Spinal cord (tissue), 10 donors: ENCODE measurements around the gene PELI2. TPM values are rescaled to one million over a fixed set of nuclear protein-coding genes. Genes with fewer than 3 reads are reported as not detected.

ENCODE experiments used
- DNase-seq, 6 donors: peaks; one replicate each; pipeline versions ENCODE4 v3.0.0 to v3.0.0-alpha.2; 2013 to 2015; ENCODE audit warnings: low spot score in 6 of 6, low read depth in 4 of 6
- H3K27ac ChIP-seq: one replicate; pipeline ENCODE4 v1.5.1; 2013; ENCODE audit warnings: low read depth, low read length, control low read depth
- H3K27me3 ChIP-seq: one replicate; pipeline ENCODE4 v1.6.1; 2013; ENCODE audit warnings: low read length; ENCODE audit not compliant: control insufficient read depth, insufficient read depth
- H3K36me3 ChIP-seq: one replicate; pipeline ENCODE4 v1.6.1; 2013; ENCODE audit warnings: low read length; ENCODE audit not compliant: control insufficient read depth, insufficient read depth
- H3K4me1 ChIP-seq: one replicate; pipeline ENCODE4 v1.6.1; 2013; ENCODE audit warnings: low read length; ENCODE audit not compliant: control insufficient read depth, insufficient read depth
- H3K4me3 ChIP-seq: one replicate; pipeline ENCODE4 v1.5.1; 2013; ENCODE audit warnings: low read depth, low read length, control low read depth
- H3K9me3 ChIP-seq: one replicate; pipeline ENCODE4 v1.6.1; 2013; ENCODE audit warnings: low read length; ENCODE audit not compliant: control insufficient read depth, insufficient read depth
- WGBS: methylation state at CpG from one replicate; pipeline ENCODE4 v1.1.5; 2013; ENCODE audit warnings: missing lambda C conversion rate; ENCODE audit not compliant: insufficient coverage; 5-methylcytosine and 5-hydroxymethylcytosine counted together
- polyA plus RNA-seq, 2 donors: library from polyadenylated mRNA; unstranded; fragments of 120-200 nt; gene quantifications; one replicate each; pipeline ENCODE4 v1.2.1, GENCODE V29; 2013; ENCODE audit not compliant: insufficient read length in 2 of 2
- total RNA-seq, 2 donors: library from RNA; depleted of rRNA in 1 of 2; stranded (reverse); fragments of 120-200 nt in 1 of 2; fragments of >200 nt in 1 of 2; gene quantifications; one replicate each; pipeline versions ENCODE4 v1.2.3 to v1.2.4, GENCODE V29; 2013 to 2014
- donor health status: healthy.

Gene PELI2
- total and polyA plus RNA-seq, 4 donors: 8.5 to 20.3 (median 12.9) TPM

DNA sequence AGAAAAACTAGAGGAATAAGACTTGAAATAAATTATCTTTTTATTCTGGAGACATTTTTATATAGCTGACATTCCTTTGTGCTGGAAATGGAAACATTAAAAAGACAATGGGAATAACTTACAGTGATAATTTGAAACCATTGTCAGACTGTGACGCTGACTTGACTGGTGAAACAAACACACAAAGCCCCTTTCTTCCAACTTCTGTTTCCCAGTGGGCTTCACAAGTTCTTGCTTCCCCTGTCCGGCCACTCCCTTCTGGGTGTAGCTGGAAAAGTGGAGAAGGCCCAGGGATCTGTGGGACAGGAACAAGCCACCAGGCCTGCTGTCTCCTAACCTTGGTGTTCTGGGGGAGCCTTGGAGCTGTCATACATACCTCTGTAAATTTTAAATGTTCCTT lies 58.8 kb downstream of the PELI2 start:
- WGBS: no CpG with 5 or more reads among the region's 2 CpGs
- no peak overlapping the region for H3K27ac ChIP-seq
- H3K4me3 ChIP-seq: no peak overlapping the region
- H3K27me3 ChIP-seq: no peaks in the 10 kb centered on the region
- no peaks in the 10 kb centered on the region for H3K9me3 ChIP-seq
- peaks cover 2% of the 10 kb centered on the region for H3K36me3 ChIP-seq
- no peak for DNase-seq
- peaks cover 8% of the 10 kb centered on the region for H3K4me1 ChIP-seq

DNA sequence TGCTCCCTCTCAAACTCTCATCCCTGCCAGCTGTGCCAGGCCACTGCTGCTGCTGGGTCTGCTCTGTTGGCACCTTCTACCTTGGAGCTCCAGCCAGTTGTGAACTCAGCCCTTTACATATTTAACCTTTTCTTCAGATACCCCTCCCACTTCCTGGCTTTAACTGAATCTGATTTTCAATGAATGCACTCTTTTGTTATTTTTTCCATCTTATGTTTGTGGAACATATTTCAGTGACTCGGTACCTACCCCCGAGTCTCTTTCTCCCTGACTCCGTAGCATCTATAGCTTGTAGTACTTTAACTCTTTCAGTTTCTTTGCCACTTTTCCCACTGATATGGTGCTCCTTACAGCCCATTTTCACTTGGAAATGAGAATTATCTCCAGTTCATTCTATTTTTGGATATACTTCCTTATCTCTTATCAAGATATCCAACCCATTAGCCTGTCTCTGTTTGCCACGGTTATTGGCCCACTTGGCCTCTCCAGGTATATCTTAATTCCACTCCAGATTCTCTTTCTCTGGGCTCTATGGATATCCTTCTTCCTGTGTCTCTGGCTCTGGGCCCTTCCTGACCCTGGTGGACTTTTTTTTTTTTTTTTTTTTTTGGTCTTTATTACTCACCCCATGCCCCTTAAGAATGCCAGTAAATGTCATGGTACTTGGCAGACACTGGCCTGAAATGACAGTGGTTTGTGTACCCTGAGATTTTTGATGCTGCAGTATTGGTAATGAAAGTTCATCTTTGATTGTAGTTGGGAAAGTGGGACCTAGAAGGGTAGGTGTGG lies 62.7 kb downstream of the PELI2 start:
- WGBS: 100% methylated on average over 1 of the region's 4 CpGs
- H3K4me3 ChIP-seq: no peak overlapping the region

DNA sequence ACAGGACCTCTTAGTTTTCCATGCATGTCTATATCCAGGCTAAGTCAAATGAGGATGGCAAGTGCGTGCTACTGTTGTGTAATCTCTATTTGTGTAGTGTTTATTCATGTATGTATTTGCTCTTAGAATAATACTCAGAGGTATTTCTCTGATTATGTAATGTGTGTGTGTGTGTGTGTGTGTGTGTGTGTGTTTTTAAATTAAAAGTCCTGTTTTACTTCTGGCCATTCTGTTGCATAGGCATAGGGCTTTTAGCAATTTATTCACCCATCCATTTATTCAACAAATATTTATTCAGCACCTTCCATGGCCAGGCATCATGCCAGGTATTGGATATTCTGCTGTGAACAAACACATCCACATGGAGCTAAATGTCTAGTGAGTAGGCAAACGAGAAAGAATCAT lies 63.5 kb downstream of the PELI2 start:
- Histone ChIP-seq H3K4me3 (no peak overlapping the region), H3K4me1 (peaks cover 8% of the 10 kb centered on the region), H3K36me3 (peaks cover 2% of the 10 kb centered on the region), H3K9me3 (no peaks in the 10 kb centered on the region), H3K27me3 (no peaks in the 10 kb centered on the region), H3K27ac (no peak overlapping the region)
- peak in 1 of 6 donors; percentile 53 for DNase-seq
- 77% methylated on average over 2 of the region's 2 CpGs for WGBS

More for the DNA sequence above, 62.7 kb downstream of the PELI2 start:
- Histone ChIP-seq H3K27ac (no peak overlapping the region), H3K9me3 (no peaks in the 10 kb centered on the region), H3K27me3 (no peaks in the 10 kb centered on the region), H3K36me3 (peaks cover 2% of the 10 kb centered on the region), H3K4me1 (peaks cover 8% of the 10 kb centered on the region)
- DNase-seq: no peak

DNA sequence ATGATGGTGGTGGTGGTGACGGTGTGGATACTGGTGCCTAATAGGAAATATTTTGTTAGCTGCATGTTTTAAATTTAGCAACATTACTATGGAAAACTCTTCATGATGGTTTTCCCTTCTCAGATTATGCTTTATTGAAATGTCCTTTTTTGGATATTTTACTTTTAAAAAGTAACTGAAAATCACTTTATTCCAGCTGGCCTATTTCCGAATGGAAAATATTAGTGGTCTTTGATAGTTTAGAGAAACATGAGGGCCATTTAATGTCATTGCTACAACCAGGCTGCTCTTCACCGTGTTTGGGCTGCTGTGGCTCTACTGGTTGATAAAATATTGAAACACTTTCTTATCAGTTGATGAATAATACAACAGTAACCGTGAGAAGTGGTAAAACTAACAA lies 64.2 kb downstream of the PELI2 start:
- Histone ChIP-seq H3K27me3 (no peaks in the 10 kb centered on the region), H3K4me3 (no peak overlapping the region), H3K9me3 (no peaks in the 10 kb centered on the region), H3K27ac (no peak overlapping the region), H3K36me3 (peaks cover 2% of the 10 kb centered on the region), H3K4me1 (peaks cover 8% of the 10 kb centered on the region)
- DNase-seq: no peak
- WGBS: 86% methylated on average over 1 of the region's 4 CpGs

DNA sequence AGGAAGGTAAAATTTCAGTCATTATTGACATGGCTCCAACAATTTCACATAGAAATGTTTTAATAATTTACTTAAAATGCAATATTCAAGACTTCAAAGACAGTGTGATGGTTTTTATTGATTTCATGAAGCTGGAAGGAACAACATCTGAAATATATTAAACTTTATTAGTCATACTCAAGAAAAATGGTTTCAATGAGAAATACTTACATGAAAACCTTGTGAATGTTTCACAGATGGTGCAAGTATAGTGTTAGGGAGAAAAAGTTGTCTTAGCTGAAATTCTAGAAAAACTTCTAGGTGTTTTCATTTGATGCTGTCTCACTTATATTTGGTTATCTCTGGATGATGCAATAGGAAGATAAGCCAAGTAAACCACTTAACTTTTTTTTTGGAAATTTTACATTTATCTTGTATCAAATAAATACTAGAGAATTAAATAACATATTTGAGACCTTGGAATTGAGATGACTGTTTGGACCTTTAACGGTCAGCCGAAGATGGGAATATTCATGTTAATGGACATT lies 65.5 kb downstream of the PELI2 start:
- peaks cover 2% of the 10 kb centered on the region for H3K36me3 ChIP-seq
- no peak for DNase-seq
- H3K4me1 ChIP-seq: peaks cover 3% of the 10 kb centered on the region
- no peak overlapping the region for H3K27ac ChIP-seq
- no peaks in the 10 kb centered on the region for H3K27me3 ChIP-seq
- WGBS: no CpG with 5 or more reads among the region's 2 CpGs
- H3K4me3 ChIP-seq: no peak overlapping the region
- H3K9me3 ChIP-seq: no peaks in the 10 kb centered on the region

DNA sequence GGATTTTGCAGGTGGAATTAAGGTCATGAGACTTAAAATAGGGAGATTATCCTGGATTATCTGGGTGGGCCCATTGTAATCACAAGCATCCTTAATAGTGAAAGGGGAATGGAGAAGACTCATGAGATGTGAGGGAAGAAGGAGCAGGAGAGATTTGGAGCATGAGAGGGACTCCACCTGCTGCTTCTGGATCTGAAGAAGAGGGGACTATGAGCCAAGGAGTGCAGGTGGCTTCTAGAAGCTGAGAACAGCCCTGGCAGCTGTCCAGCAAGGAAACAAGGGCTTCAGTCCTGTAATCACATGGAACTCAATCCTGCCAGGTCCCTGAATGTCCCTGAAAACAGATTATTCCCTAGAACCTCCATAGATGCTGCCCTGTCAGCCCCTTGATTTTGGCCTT lies 67.8 kb downstream of the PELI2 start:
- peak in 1 of 6 donors; percentile 63 for DNase-seq
- Histone ChIP-seq H3K4me1 (no peaks in the 10 kb centered on the region), H3K27me3 (no peaks in the 10 kb centered on the region), H3K36me3 (no peaks in the 10 kb centered on the region), H3K9me3 (no peaks in the 10 kb centered on the region), H3K27ac (no peak overlapping the region), H3K4me3 (no peak overlapping the region)

DNA sequence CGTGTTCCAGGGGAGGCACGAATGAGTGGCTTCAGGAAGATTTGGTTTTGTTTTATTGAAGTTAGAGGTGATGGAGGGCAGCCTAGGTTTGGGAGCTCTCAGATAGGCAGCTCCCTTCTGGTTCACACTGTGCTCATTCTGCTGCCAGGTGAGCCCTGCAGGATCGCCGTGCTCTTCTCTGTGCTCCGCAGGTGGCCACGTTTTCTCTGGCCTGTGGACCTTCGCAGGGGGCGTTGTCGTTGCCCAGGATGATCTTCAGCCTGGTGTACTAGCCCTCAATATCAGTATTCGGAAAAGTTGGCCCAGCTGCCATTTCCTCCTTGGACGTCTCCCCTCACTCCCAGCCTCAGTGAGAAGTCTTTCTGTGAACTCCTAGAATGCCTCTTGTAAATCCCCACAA lies 69.5 kb downstream of the PELI2 start:
- Histone ChIP-seq H3K27me3 (no peaks in the 10 kb centered on the region), H3K9me3 (no peaks in the 10 kb centered on the region), H3K27ac (no peak overlapping the region), H3K4me1 (no peaks in the 10 kb centered on the region), H3K4me3 (no peak overlapping the region), H3K36me3 (no peaks in the 10 kb centered on the region)
- WGBS: 89% methylated on average over 11 of the region's 11 CpGs
- no peak for DNase-seq

DNA sequence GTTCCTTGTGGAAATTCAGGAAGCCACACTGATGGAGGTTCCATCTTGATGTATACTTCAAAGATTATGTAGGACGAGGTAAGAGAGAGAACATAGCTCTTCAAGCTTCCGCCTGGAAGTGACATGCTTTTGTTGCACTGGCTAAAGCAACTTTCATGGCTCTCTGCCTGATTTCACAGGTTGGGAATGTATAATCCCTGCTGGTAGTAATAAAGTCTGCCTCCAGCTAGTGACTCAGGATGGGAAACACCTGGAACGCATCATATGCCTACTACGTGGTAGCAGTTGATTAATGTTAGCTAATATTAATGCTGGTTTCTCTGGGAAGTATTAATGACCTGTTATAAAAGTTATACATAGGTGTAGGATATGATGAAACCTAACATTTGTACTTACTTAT lies 71.1 kb downstream of the PELI2 start:
- H3K4me3 ChIP-seq: no peak overlapping the region
- DNase-seq: no peak
- 61% methylated on average over 2 of the region's 4 CpGs for WGBS
- no peak overlapping the region for H3K27ac ChIP-seq
- no peaks in the 10 kb centered on the region for H3K9me3 ChIP-seq
- H3K4me1 ChIP-seq: no peaks in the 10 kb centered on the region
- H3K36me3 ChIP-seq: no peaks in the 10 kb centered on the region
- no peaks in the 10 kb centered on the region for H3K27me3 ChIP-seq

DNA sequence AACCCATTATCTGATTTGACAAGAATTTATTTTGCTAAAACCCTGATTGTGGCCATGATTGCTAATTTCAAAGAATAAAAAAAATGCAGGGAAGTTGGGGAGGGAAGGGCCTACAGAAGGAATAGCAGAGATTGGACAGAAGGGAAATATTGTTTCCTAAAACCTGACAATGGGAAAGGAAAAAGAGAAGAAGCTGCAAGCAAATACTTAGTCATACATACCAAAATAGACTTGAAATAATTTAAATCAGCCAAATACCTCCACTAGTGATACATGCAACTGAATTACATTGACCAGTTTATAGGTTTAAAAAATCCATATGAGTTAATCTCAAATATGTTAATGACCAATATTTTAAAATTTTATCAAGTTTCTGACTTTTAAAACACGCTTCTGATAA lies 75.1 kb downstream of the PELI2 start:
- no peaks in the 10 kb centered on the region for H3K9me3 ChIP-seq
- no peaks in the 10 kb centered on the region for H3K36me3 ChIP-seq
- H3K4me1 ChIP-seq: peaks cover 7% of the 10 kb centered on the region
- no peak overlapping the region for H3K27ac ChIP-seq
- WGBS: no CpG with 5 or more reads among the region's 1 CpG
- no peak for DNase-seq
- no peaks in the 10 kb centered on the region for H3K27me3 ChIP-seq
- H3K4me3 ChIP-seq: no peak overlapping the region

DNA sequence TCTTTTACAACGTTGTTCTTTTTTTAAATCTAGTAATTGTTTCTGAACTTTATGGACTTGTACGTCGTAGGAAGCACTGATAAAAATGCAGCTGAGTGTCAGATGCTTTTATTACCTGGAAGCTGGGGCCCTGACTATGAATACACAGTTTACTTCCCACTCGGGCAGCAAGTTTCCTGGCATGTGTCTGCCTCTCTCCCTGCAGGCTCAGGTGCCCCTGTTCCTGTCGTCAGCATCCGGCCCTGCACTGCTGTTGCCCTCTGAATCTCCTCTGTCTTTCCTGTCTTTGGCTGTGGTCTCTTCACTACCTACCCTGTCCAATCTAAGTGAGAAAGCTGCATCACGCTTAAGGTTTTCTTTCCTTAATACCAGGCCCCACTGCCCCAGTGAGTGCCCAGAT lies 75.8 kb downstream of the PELI2 start:
- no peak for DNase-seq
- H3K27me3 ChIP-seq: no peaks in the 10 kb centered on the region
- no peaks in the 10 kb centered on the region for H3K36me3 ChIP-seq
- H3K4me1 ChIP-seq: peaks cover 7% of the 10 kb centered on the region
- H3K4me3 ChIP-seq: no peak overlapping the region
- 91% methylated on average over 6 of the region's 7 CpGs for WGBS
- no peak overlapping the region for H3K27ac ChIP-seq
- no peaks in the 10 kb centered on the region for H3K9me3 ChIP-seq
